ENCODE measurements around the gene CFDP1.

GRCh38 chr16:75267631-75268264, 165.6 kb downstream of the CFDP1 start:
- TF ChIP-seq FOXM1 (IDR thresholded peaks at IDR 0.05; ENCODE audit: borderline replicate concordance, low read depth) (no peak), EP300 (IDR thresholded peaks at IDR 0.05; ENCODE audit: borderline replicate concordance) (peak; percentile 14; the same call in 1 of the 2 replicates), YY1 (IDR thresholded peaks at IDR 0.05; ENCODE audit: low read depth) (no peak), CREB1 (IDR thresholded peaks at IDR 0.05; ENCODE audit: low read depth) (no peak), RAD21 (IDR thresholded peaks at IDR 0.05; ENCODE audit: low read depth) (no peak), CEBPB (IDR thresholded peaks at IDR 0.05) (no peak), TEAD4 (IDR thresholded peaks at IDR 0.05) (no peak), TCF12 (IDR thresholded peaks at IDR 0.05; ENCODE audit: low read depth) (0 out of 2 replicates have a peak, but pooled peaks have one; percentile 34), EGR1 (IDR thresholded peaks at IDR 0.05) (no peak)
